Measurements from ENCODE around the gene IGFBP2.

Gene IGFBP2

GRCh38 chr2:216616083-216616678 is 17.0 kb upstream of the IGFBP2 start:
- DNase-seq = no peak

- DNase-seq = no peak
Observed at GRCh38 chr2:216617159-216617815, 15.9 kb upstream of the IGFBP2 start.

- DNase-seq = no peak
Observed at GRCh38 chr2:216618785-216619184, 14.4 kb upstream of the IGFBP2 start.

GRCh38 chr2:216619411-216620393 is 13.5 kb upstream of the IGFBP2 start:
- peak; percentile 85 for DNase-seq

GRCh38 chr2:216620786-216621185 is 12.4 kb upstream of the IGFBP2 start:
- DNase-seq = no peak

GRCh38 chr2:216621292-216621691 is 11.9 kb upstream of the IGFBP2 start:
- no peak for DNase-seq

- peak; percentile 64 for DNase-seq
Observed at GRCh38 chr2:216622526-216622925, 10.7 kb upstream of the IGFBP2 start.

GRCh38 chr2:216624251-216624650 is 9.0 kb upstream of the IGFBP2 start:
- no peak for DNase-seq

GRCh38 chr2:216626168-216626874 is 6.9 kb upstream of the IGFBP2 start:
- DNase-seq = no peak

GRCh38 chr2:216626875-216627245 is 6.4 kb upstream of the IGFBP2 start:
- DNase-seq = no peak

- DNase-seq = no peak
Observed at GRCh38 chr2:216629784-216630183, 3.4 kb upstream of the IGFBP2 start.

- peak; percentile 24 for DNase-seq
Observed at GRCh38 chr2:216632346-216632951, 771 bp upstream of the IGFBP2 start.

GRCh38 chr2:216633616-216634369 is 573 bp downstream of the IGFBP2 start:
- no peak for DNase-seq

- DNase-seq = peak; percentile 10
Observed at GRCh38 chr2:216634370-216635148, 1.3 kb downstream of the IGFBP2 start.

GRCh38 chr2:216635171-216635570 is 2.0 kb downstream of the IGFBP2 start:
- no peak for DNase-seq

- DNase-seq = no peak
Observed at GRCh38 chr2:216635701-216636550, 2.7 kb downstream of the IGFBP2 start.

GRCh38 chr2:216636551-216637450 is 3.6 kb downstream of the IGFBP2 start:
- peak; percentile 36 for DNase-seq

- DNase-seq = no peak
Observed at GRCh38 chr2:216637472-216637871, 4.3 kb downstream of the IGFBP2 start.
